Measurements from ENCODE around the gene NEB. TPM values are rescaled to one million over a fixed set of nuclear protein-coding genes. Genes with fewer than 3 reads are reported as not detected.

NEB gene
- total and polyA plus RNA-seq, 2 of the 13 experiments (the other 11 are each of a cell fraction or from before 2014, with no cell fraction given): 0.21 to 0.24 TPM

DNA sequence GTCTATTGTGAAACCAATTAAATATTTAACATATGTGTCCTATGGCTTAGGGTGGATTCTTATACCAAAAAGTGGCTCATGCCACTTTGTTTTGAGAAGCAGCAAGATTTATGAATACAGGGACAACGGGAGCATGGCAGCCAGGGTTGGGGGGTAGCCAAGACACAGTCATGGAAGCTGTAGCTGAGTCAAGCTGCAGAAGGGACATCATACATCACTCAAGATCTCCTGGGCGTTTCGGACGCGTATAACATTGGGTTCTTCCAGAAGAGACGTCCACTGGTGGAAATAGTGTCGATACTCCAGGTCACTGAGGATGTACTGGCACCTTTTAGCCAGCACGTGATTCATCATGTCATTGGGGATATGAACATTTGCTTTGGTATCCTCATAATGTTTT lies 171.9 kb downstream of the NEB start (continued):
- TF ChIP-seq, protein P1, sequence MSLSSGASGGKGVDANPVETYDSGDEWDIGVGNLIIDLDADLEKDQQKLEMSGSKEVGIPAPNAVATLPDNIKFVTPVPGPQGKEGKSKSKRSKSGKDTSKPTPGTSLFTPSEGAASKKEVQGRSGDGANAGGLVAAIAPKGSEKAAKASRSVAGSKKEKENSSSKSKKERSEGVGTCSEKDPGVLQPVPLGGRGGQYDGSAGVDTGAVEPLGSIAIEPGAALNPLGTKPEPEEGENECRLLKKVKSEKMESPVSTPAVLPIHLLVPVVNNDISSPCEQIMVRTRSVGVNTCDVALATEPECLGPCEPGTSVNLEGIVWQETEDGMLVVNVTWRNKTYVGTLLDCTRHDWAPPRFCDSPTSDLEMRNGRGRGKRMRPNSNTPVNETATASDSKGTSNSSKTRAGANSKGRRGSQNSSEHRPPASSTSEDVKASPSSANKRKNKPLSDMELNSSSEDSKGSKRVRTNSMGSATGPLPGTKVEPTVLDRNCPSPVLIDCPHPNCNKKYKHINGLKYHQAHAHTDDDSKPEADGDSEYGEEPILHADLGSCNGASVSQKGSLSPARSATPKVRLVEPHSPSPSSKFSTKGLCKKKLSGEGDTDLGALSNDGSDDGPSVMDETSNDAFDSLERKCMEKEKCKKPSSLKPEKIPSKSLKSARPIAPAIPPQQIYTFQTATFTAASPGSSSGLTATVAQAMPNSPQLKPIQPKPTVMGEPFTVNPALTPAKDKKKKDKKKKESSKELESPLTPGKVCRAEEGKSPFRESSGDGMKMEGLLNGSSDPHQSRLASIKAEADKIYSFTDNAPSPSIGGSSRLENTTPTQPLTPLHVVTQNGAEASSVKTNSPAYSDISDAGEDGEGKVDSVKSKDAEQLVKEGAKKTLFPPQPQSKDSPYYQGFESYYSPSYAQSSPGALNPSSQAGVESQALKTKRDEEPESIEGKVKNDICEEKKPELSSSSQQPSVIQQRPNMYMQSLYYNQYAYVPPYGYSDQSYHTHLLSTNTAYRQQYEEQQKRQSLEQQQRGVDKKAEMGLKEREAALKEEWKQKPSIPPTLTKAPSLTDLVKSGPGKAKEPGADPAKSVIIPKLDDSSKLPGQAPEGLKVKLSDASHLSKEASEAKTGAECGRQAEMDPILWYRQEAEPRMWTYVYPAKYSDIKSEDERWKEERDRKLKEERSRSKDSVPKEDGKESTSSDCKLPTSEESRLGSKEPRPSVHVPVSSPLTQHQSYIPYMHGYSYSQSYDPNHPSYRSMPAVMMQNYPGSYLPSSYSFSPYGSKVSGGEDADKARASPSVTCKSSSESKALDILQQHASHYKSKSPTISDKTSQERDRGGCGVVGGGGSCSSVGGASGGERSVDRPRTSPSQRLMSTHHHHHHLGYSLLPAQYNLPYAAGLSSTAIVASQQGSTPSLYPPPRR (CRISPR knock-in tag; IDR thresholded peaks at IDR 0.05; ENCODE audit: borderline replicate concordance): no peak
- TF ChIP-seq, protein P2, sequence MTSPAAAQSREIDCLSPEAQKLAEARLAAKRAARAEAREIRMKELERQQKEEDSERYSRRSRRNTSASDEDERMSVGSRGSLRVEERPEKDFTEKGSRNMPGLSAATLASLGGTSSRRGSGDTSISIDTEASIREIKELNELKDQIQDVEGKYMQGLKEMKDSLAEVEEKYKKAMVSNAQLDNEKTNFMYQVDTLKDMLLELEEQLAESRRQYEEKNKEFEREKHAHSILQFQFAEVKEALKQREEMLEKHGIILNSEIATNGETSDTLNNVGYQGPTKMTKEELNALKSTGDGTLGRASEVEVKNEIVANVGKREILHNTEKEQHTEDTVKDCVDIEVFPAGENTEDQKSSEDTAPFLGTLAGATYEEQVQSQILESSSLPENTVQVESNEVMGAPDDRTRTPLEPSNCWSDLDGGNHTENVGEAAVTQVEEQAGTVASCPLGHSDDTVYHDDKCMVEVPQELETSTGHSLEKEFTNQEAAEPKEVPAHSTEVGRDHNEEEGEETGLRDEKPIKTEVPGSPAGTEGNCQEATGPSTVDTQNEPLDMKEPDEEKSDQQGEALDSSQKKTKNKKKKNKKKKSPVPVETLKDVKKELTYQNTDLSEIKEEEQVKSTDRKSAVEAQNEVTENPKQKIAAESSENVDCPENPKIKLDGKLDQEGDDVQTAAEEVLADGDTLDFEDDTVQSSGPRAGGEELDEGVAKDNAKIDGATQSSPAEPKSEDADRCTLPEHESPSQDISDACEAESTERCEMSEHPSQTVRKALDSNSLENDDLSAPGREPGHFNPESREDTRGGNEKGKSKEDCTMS (CRISPR knock-in tag; conservative IDR thresholded peaks at IDR 0.05): no peak
- TF ChIP-seq, protein P3, sequence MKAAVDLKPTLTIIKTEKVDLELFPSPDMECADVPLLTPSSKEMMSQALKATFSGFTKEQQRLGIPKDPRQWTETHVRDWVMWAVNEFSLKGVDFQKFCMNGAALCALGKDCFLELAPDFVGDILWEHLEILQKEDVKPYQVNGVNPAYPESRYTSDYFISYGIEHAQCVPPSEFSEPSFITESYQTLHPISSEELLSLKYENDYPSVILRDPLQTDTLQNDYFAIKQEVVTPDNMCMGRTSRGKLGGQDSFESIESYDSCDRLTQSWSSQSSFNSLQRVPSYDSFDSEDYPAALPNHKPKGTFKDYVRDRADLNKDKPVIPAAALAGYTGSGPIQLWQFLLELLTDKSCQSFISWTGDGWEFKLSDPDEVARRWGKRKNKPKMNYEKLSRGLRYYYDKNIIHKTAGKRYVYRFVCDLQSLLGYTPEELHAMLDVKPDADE (CRISPR knock-in tag; IDR thresholded peaks at IDR 0.05): no peak
- no peak for TF ChIP-seq ZNF652 (CRISPR knock-in tag; IDR thresholded peaks at IDR 0.05; ENCODE audit: borderline replicate concordance, low read depth)
- TF ChIP-seq GATAD2A (CRISPR knock-in tag; IDR thresholded peaks at IDR 0.05): no peak
